ENCODE measurements around the gene HRH3. TPM values are rescaled to one million over a fixed set of nuclear protein-coding genes. Genes with fewer than 3 reads are reported as not detected.

Gene HRH3
- polyA plus RNA-seq, 3 donors, result not detected

DNA sequence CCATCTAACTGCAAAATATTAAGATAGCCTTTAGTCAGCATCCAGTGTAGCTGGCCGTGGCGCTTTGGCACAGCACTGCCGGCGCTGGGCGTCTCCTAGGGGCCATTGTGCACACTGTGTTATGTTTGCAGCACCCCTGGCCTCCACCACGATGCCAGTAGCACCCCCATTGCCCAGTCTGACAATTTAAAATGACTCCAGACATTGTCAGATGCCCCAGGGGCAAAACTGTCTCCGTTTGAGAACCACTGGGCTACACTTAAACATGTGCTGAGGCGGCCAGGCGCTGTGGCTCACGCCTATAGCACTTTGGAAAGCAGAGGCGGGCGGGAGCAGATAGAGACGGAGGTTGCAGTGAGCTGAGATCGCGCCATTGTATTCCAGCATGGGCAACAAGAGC is 43.2 kb downstream of the HRH3 start:
- Histone ChIP-seq H3K27me3 (ENCODE audit: control insufficient read depth in 2 of 2, insufficient read depth in 2 of 2, low read length in 2 of 2) (no peaks in the 10 kb centered on the region), H3K4me3 (replicated peaks in 1 of 3; ENCODE audit: low read depth in 2 of 3, low read length in 3 of 3) (no peak overlapping the region), H3K36me3 (replicated peaks in 1 of 2; ENCODE audit: control insufficient read depth in 1 of 2, insufficient read depth in 2 of 2, low read length in 2 of 2) (peaks cover 27 to 47% of the 10 kb centered on the region in 2 donors), H3K9me3 (replicated peaks in 1 of 2; ENCODE audit: control insufficient read depth in 1 of 2, insufficient read depth in 1 of 2, low read length in 2 of 2) (no peaks in the 10 kb centered on the region), H3K4me2 (replicated peaks; ENCODE audit: extremely low read depth, low read length, poor library complexity, severe bottlenecking) (no peak overlapping the region), H3K9ac (ENCODE audit: insufficient read depth, low read length, poor library complexity, severe bottlenecking) (no peak overlapping the region), H2AFZ (ENCODE audit: insufficient read depth, low read depth, low read length, poor library complexity, severe bottlenecking) (no peak overlapping the region), H3K79me2 (ENCODE audit: insufficient read depth, low read length) (no peaks in the 10 kb centered on the region), H4K20me1 (ENCODE audit: insufficient read depth, low read length) (no peaks in the 10 kb centered on the region), H3K4me1 (ENCODE audit: control insufficient read depth in 1 of 2, insufficient read depth in 2 of 2, low read length in 2 of 2) (peaks cover 0 to 1% of the 10 kb centered on the region in 2 donors), H3K27ac (ENCODE audit: low read depth in 1 of 2, low read length in 2 of 2) (no peak overlapping the region)
- H3K36me3 Mint-ChIP-seq, result peaks cover 33 to 68% of the 10 kb centered on the region in 2 donors
- H3K4me1 Mint-ChIP-seq, result peaks cover 3% of the 10 kb centered on the region
- TF ChIP-seq, protein P1, sequence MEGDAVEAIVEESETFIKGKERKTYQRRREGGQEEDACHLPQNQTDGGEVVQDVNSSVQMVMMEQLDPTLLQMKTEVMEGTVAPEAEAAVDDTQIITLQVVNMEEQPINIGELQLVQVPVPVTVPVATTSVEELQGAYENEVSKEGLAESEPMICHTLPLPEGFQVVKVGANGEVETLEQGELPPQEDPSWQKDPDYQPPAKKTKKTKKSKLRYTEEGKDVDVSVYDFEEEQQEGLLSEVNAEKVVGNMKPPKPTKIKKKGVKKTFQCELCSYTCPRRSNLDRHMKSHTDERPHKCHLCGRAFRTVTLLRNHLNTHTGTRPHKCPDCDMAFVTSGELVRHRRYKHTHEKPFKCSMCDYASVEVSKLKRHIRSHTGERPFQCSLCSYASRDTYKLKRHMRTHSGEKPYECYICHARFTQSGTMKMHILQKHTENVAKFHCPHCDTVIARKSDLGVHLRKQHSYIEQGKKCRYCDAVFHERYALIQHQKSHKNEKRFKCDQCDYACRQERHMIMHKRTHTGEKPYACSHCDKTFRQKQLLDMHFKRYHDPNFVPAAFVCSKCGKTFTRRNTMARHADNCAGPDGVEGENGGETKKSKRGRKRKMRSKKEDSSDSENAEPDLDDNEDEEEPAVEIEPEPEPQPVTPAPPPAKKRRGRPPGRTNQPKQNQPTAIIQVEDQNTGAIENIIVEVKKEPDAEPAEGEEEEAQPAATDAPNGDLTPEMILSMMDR (IDR thresholded peaks at IDR 0.05), result no peak
- intact Hi-C loops (cut with micrococcal nuclease), result no loop called here
- no peak overlapping the region for H3K4me3 Mint-ChIP-seq
- H3K27me3 Mint-ChIP-seq (ENCODE audit: low read depth in 3 of 3), result peaks cover 0 to 2% (median 0%) of the 10 kb centered on the region in 3 donors
- DNase-seq, result no peak
- 96% methylated on average over 15 of the region's 15 CpGs for WGBS (ENCODE audit: insufficient coverage)
- H3K27ac Mint-ChIP-seq, result no peak overlapping the region
- no peaks in the 10 kb centered on the region for H3K9me3 Mint-ChIP-seq

DNA sequence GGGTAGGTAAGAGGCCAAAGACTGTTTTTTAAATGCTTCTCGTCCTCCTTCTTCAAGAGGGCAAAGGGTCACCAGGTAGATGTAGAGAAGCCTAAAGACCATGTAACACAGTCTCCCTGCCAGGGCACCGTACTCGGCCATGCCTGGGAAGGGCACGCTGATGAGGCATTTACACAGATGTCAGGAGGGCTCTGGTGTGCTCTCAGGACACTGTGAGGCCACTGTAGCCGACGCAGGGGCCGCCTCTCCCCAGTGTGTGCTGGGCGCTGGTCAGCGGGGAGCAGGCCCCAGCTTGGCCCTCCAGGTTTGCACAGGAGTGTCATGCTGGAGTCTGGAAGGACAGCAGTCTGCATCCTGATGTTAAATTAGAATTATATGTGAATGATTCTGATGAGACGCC is 44.4 kb downstream of the HRH3 start:
- Histone ChIP-seq H3K27ac (ENCODE audit: low read depth in 1 of 2, low read length in 2 of 2) (no peak overlapping the region), H4K20me1 (ENCODE audit: insufficient read depth, low read length) (no peaks in the 10 kb centered on the region), H3K79me2 (ENCODE audit: insufficient read depth, low read length) (no peaks in the 10 kb centered on the region), H3K36me3 (replicated peaks in 1 of 2; ENCODE audit: control insufficient read depth in 1 of 2, insufficient read depth in 2 of 2, low read length in 2 of 2) (peaks cover 27 to 47% of the 10 kb centered on the region in 2 donors), H3K9ac (ENCODE audit: insufficient read depth, low read length, poor library complexity, severe bottlenecking) (no peak overlapping the region), H3K27me3 (ENCODE audit: control insufficient read depth in 2 of 2, insufficient read depth in 2 of 2, low read length in 2 of 2) (no peaks in the 10 kb centered on the region), H3K4me3 (replicated peaks in 1 of 3; ENCODE audit: low read depth in 2 of 3, low read length in 3 of 3) (no peak overlapping the region), H3K4me1 (ENCODE audit: control insufficient read depth in 1 of 2, insufficient read depth in 2 of 2, low read length in 2 of 2) (no peaks in the 10 kb centered on the region), H2AFZ (ENCODE audit: insufficient read depth, low read depth, low read length, poor library complexity, severe bottlenecking) (no peak overlapping the region), H3K9me3 (replicated peaks in 1 of 2; ENCODE audit: control insufficient read depth in 1 of 2, insufficient read depth in 1 of 2, low read length in 2 of 2) (no peaks in the 10 kb centered on the region), H3K4me2 (replicated peaks; ENCODE audit: extremely low read depth, low read length, poor library complexity, severe bottlenecking) (no peak overlapping the region)
- Mint-ChIP-seq H3K9me3 (no peaks in the 10 kb centered on the region), H3K4me3 (no peak overlapping the region), H3K27ac (peak overlapping the region in 1 of 7 donors; percentile 61), H3K27me3 (ENCODE audit: low read depth in 3 of 3) (peaks cover 0 to 2% (median 0%) of the 10 kb centered on the region in 3 donors), H3K36me3 (peaks cover 33 to 75% of the 10 kb centered on the region in 2 donors), H3K4me1 (no peaks in the 10 kb centered on the region)
- 98% methylated on average over 7 of the region's 10 CpGs for WGBS (ENCODE audit: insufficient coverage)
- DNase-seq, result no peak
- intact Hi-C loops (cut with micrococcal nuclease), result no loop called here
- TF ChIP-seq, protein P1 (IDR thresholded peaks at IDR 0.05), result no peak

Measured in CD14-positive monocyte (primary cell).